ENCODE data around the gene ZC3HAV1. TPM values are rescaled to one million over a fixed set of nuclear protein-coding genes. Genes with fewer than 3 reads are reported as not detected.

ZC3HAV1 gene
- total and polyA plus RNA-seq, 10 of the 15 experiments (the other 5 are each of a cell fraction or from before 2014, with no cell fraction given) = 18.5 to 55.3 (median 44.7) TPM

- Histone ChIP-seq H3K9ac (ENCODE audit: control insufficient read depth, insufficient read depth, low read length) (no peak overlapping the region), H3K27ac (ENCODE audit: control insufficient read depth, insufficient read depth) (no peak overlapping the region), H3K4me2 (ENCODE audit: control insufficient read depth, insufficient read depth) (no peak overlapping the region), H3K36me3 (ENCODE audit: control insufficient read depth in 2 of 2, insufficient read depth in 2 of 2, low read length in 1 of 2) (peaks cover 3 to 4% of the 10 kb centered on the region in 2 experiments; a peak in 2 of 4 replicates), H3K4me1 (ENCODE audit: control insufficient read depth, insufficient read depth, low read length) (peaks cover 4% of the 10 kb centered on the region; the same call in 1 of the 2 replicates), H3K27me3 (replicated peaks in 1 of 2; ENCODE audit: control insufficient read depth in 2 of 2, insufficient read depth in 2 of 2, low read length in 1 of 2) (no peaks in the 10 kb centered on the region), H3K79me2 (ENCODE audit: control insufficient read depth, insufficient read depth, low read length) (no peaks in the 10 kb centered on the region), H3K9me3 (replicated peaks; ENCODE audit: control insufficient read depth, insufficient read depth, low read length) (no peaks in the 10 kb centered on the region), H4K20me1 (ENCODE audit: control insufficient read depth, insufficient read depth) (no peaks in the 10 kb centered on the region), H3K4me3 (no peak overlapping the region), H2AFZ (ENCODE audit: control insufficient read depth, low read depth, low read length) (no peak overlapping the region)
- in situ Hi-C loops (cut with MboI) = no loop called here
- ATAC-seq (peak; percentile 27), FAIRE-seq (peak; percentile 38), DNase-seq (ENCODE audit: low read depth, low spot score) (no peak)
- intact Hi-C loops (cut with micrococcal nuclease; ENCODE audit: unreplicated experiment) = no loop called here
- SMC1A ChIA-PET (ENCODE audit: uncharacterized antibody, unreplicated experiment) = interaction anchor here (0.6 to 1.8 kb wide), 2 partner anchors 9 to 12 kb away, joined by 3 read pairs; no protein-coding TSS in a partner anchor
- POLR2A ChIA-PET = interaction anchor here (1.0 kb wide), 1 partner anchor 18 kb away, joined by 3 read pairs; no protein-coding TSS in a partner anchor
- BruUV-seq (replicated peaks) = no TSS peak
- WGBS (ENCODE audit: insufficient coverage, insufficient replicate concordance, low lambda C conversion rate, missing lambda C conversion rate) = 27% methylated on average over 6 of the region's 6 CpGs
- CTCF ChIA-PET = interaction anchor here (0.6 to 1.9 kb wide), 3 partner anchors 8 to 108 kb away, joined by 3 to 9 read pairs (median 3); no protein-coding TSS in a partner anchor
- RAD21 ChIA-PET (ENCODE audit: unreplicated experiment) = no interaction called here
- TF ChIP-seq ZSCAN29 (IDR thresholded peaks at IDR 0.05) = no peak
- no peak for TF ChIP-seq ZBTB33 (IDR thresholded peaks at IDR 0.05)
- TF ChIP-seq HSF1 (IDR thresholded peaks at IDR 0.05; ENCODE audit: low read depth, low read length) = no peak
- TF ChIP-seq CBX5 (IDR thresholded peaks at IDR 0.05; ENCODE audit: low read depth) = no peak
- TF ChIP-seq RELB (IDR thresholded peaks at IDR 0.05; ENCODE audit: low read depth) = no peak
- TF ChIP-seq E2F4 (IDR thresholded peaks at IDR 0.05; ENCODE audit: low read depth, low read length) = no peak
- no peak for TF ChIP-seq MEF2A (IDR thresholded peaks at IDR 0.05; ENCODE audit: insufficient read depth, low read depth, low read length)
These were observed 68.0 kb downstream of the ZC3HAV1 start for GRCh38 chr7:139041378-139042085.

Measured in GM12878 (cell line).